Nephron (organoid): ENCODE measurements around the gene SLC4A3.
A peak's percentile ranks its signal among the peaks of the same experiment; 100 is the strongest.

ENCODE experiments used
- H3K27ac Mint-ChIP-seq, 3 experiments: 2 replicates each; pipeline ENCODE4 v1.8.0; 2020; ENCODE audit warnings: mixed read lengths in 3 of 3, mild to moderate bottlenecking in 2 of 3, moderate library complexity in 1 of 3
- H3K27me3 Mint-ChIP-seq: 2 replicates; pipeline ENCODE4 v1.8.0; 2021; ENCODE audit warnings: low read depth, mild to moderate bottlenecking, moderate library complexity, mixed read lengths
- H3K36me3 Mint-ChIP-seq: 2 replicates; pipeline ENCODE4 v1.8.0; 2020; ENCODE audit warnings: low read depth, mixed read lengths
- H3K4me1 Mint-ChIP-seq: 2 replicates; pipeline ENCODE4 v1.8.0; 2020; ENCODE audit warnings: mixed read lengths
- H3K4me3 Mint-ChIP-seq, 3 experiments: 2 replicates each; pipeline ENCODE4 v1.8.0; 2020; ENCODE audit warnings: mild to moderate bottlenecking in 3 of 3, mixed read lengths in 3 of 3, moderate library complexity in 2 of 3
- H3K9me3 Mint-ChIP-seq: 2 replicates; pipeline ENCODE4 v1.8.0; 2020; ENCODE audit warnings: mixed read lengths
- CTCF ChIP-seq, 3 experiments: fragments of 200-600 bp; sonication (generic); IDR thresholded peaks; one replicate each; pipeline ENCODE4 v1.5.0; 2021; ENCODE audit warnings: antibody characterized with exemption in 3 of 3; ENCODE audit not compliant: unreplicated experiment in 3 of 3

The SLC4A3 gene

GRCh38 chr2:219622472-219622871 lies 5.0 kb upstream of the SLC4A3 start:
- H3K4me1 Mint-ChIP-seq, result peaks cover 20% of the 10 kb centered on the region
- H3K4me3 Mint-ChIP-seq, result no peak overlapping the region
- H3K27ac Mint-ChIP-seq, result no peak overlapping the region
- TF ChIP-seq CTCF (IDR thresholded peaks at IDR 0.05; ENCODE audit: unreplicated experiment in 3 of 3), result no peak
- no peaks in the 10 kb centered on the region for H3K9me3 Mint-ChIP-seq
- H3K36me3 Mint-ChIP-seq, result no peaks in the 10 kb centered on the region
- peaks cover 30% of the 10 kb centered on the region for H3K27me3 Mint-ChIP-seq

DNA sequence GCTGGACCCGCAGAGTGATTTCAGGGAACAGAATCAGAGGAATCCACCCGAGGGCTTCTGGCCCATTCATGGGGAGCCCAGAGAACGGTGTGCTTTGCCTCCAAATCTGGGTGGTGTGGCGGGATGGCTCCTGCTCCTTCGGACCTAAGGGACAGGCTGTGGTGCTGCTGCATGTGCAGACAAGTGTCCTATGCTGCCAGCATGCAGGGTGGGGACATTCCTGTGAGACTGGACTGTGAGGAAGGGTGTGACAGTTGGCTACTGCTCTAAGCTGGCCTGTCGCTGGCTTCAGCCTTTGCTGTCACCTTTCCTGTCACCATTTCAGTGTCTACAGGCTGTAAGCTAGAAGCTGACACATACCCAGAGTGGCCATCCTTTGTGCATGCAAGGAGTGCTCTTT lies 2.9 kb upstream of the SLC4A3 start:
- Mint-ChIP-seq H3K27ac (no peak overlapping the region), H3K4me1 (peaks cover 20% of the 10 kb centered on the region), H3K4me3 (peak overlapping the region in 2 of 3 experiments; percentile 13 to 22), H3K27me3 (peaks cover 30% of the 10 kb centered on the region), H3K36me3 (no peaks in the 10 kb centered on the region), H3K9me3 (no peaks in the 10 kb centered on the region)
- no peak for TF ChIP-seq CTCF (IDR thresholded peaks at IDR 0.05; ENCODE audit: unreplicated experiment in 3 of 3)

DNA sequence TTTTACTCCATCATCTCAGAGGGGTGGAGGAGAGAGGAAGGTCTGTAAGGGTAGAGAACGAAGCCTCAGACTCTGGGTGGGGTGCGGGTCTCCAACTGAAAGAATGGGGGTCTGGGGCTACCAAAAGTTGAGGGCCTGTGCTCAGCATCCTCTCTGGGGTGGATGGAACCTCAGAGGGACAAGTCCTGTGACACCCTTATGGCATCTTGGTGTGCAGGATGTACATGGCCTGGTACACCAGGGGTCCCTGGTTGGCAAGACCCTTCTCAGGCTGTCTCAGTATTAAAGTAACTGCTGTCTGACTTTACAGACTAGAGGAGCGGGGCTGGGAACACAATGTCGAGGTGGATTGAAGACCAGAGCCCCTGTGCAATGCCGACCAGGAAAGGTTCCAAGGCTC lies 2.3 kb upstream of the SLC4A3 start:
- Mint-ChIP-seq H3K36me3 (no peaks in the 10 kb centered on the region), H3K4me3 (peak overlapping the region; percentile 22 to 56 (median 27)), H3K4me1 (peaks cover 20% of the 10 kb centered on the region), H3K9me3 (no peaks in the 10 kb centered on the region), H3K27me3 (peaks cover 30% of the 10 kb centered on the region), H3K27ac (no peak overlapping the region)
- no peak for TF ChIP-seq CTCF (IDR thresholded peaks at IDR 0.05; ENCODE audit: unreplicated experiment in 3 of 3)

- Mint-ChIP-seq H3K27ac (peak overlapping the region; percentile 47 to 78 (median 58)), H3K36me3 (no peaks in the 10 kb centered on the region), H3K4me3 (peak overlapping the region; percentile 78 to 89 (median 86)), H3K9me3 (no peaks in the 10 kb centered on the region), H3K27me3 (peaks cover 24% of the 10 kb centered on the region), H3K4me1 (peaks cover 15% of the 10 kb centered on the region)
- no peak for TF ChIP-seq CTCF (IDR thresholded peaks at IDR 0.05; ENCODE audit: unreplicated experiment in 3 of 3)
Measured at GRCh38 chr2:219626540-219626939, 890 bp upstream of the SLC4A3 start.

DNA sequence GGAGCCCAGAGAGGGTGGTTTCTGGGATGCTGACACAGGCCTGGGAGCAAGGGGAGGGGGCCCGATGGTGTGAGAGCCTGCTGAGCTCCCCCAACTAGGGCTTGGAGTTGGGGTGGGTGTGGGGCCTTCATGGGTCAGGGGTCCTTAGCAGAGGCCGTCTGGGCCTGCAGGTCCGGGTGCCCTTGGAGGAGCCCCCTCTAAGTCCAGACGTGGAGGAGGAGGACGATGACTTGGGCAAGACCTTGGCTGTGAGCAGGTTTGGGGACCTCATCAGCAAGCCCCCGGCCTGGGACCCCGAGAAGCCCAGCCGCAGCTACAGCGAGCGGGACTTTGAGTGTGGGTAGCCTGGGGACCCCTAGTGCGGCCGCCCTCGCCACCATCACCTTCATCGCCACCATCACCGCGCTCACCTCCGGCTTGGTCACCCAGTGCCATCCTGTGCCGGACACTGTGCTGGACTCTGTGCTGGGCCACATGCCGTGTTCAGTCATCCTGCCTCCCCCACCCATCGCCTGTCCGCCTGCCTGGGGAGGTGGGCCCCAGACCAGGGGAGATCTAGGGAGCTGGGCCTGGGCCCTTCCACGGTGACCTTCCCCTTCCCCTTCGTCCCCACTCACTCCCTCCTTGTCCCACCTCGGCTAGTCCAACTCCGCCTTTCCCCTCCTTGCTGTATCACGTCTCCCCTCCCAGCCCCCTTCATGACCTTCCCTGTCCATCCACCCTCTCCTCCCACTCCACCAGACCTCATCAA lies 980 bp downstream of the SLC4A3 start:
- Mint-ChIP-seq H3K27ac (no peak overlapping the region), H3K27me3 (peaks cover 13% of the 10 kb centered on the region), H3K4me3 (peak overlapping the region; percentile 68 to 69 (median 69)), H3K4me1 (peaks cover 15% of the 10 kb centered on the region), H3K9me3 (no peaks in the 10 kb centered on the region), H3K36me3 (peaks cover 4% of the 10 kb centered on the region)
- no peak for TF ChIP-seq CTCF (IDR thresholded peaks at IDR 0.05; ENCODE audit: unreplicated experiment in 3 of 3)
